Measurements from ENCODE around the gene GNAS.

GNAS gene

DNA sequence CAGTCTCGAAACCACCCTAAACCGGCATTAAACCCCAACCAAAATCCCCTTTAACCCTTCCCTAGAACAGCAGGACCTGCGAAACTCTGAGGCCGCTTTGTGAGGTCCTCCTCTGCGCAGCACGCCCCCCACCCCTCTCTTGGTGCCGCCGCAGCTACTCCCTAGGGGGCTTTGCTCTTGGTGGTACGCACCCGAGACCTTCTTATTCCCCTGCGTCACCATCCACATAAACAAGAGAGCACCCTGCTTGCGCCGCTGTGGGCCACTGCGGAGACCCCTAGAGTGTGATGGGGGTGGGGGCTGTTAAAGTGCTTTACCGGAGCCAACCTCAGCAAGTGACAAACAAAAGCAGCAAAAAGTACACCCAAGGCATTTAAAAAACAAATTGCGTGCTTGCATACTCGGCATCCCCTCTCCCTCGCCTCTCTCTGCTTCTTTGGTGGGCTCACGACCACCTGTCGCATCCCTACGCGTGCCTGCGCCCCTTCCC lies 502 bp upstream of the GNAS start:
- in situ Hi-C loops (cut with HindIII; ENCODE audit: low sequenced_read_pairs), result loop anchor here (25.0 kb wide), 1 partner anchor 610 kb away; no protein-coding TSS in a partner anchor

DNA sequence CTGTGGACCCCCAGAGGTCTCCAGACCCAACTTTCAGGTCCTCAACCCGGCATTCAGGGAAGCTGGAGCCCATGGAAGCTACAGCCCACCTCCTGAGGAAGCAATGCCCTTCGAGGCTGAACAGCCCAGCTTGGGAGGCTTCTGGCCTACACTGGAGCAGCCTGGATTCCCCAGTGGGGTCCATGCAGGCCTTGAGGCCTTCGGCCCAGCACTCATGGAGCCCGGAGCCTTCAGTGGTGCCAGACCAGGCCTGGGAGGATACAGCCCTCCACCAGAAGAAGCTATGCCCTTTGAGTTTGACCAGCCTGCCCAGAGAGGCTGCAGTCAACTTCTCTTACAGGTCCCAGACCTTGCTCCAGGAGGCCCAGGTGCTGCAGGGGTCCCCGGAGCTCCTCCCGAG lies 950 bp downstream of the GNAS start:
- in situ Hi-C loops (cut with HindIII; ENCODE audit: low sequenced_read_pairs), result loop anchor here (25.0 kb wide), 1 partner anchor 609 kb away; no protein-coding TSS in a partner anchor

DNA sequence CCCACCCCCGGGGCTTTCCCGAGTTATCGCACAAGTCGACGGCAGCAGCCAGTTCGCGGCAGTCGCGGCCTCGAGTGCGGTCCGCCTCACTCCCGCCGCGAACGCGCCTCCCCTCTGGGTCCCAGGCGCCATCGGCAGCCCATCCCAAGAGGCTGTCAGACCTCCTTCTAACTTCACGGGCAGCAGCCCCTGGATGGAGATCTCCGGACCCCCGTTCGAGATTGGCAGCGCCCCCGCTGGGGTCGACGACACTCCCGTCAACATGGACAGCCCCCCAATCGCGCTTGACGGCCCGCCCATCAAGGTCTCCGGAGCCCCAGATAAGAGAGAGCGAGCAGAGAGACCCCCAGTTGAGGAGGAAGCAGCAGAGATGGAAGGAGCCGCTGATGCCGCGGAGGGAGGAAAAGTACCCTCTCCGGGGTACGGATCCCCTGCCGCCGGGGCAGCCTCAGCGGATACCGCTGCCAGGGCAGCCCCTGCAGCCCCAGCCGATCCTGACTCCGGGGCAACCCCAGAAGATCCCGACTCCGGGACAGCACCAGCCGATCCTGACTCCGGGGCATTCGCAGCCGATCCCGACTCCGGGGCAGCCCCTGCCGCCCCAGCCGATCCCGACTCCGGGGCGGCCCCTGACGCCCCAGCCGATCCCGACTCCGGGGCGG lies 1.6 kb downstream of the GNAS start:
- in situ Hi-C loops (cut with HindIII; ENCODE audit: low sequenced_read_pairs), result loop anchor here (25.0 kb wide), 1 partner anchor 608 kb away; no protein-coding TSS in a partner anchor

DNA sequence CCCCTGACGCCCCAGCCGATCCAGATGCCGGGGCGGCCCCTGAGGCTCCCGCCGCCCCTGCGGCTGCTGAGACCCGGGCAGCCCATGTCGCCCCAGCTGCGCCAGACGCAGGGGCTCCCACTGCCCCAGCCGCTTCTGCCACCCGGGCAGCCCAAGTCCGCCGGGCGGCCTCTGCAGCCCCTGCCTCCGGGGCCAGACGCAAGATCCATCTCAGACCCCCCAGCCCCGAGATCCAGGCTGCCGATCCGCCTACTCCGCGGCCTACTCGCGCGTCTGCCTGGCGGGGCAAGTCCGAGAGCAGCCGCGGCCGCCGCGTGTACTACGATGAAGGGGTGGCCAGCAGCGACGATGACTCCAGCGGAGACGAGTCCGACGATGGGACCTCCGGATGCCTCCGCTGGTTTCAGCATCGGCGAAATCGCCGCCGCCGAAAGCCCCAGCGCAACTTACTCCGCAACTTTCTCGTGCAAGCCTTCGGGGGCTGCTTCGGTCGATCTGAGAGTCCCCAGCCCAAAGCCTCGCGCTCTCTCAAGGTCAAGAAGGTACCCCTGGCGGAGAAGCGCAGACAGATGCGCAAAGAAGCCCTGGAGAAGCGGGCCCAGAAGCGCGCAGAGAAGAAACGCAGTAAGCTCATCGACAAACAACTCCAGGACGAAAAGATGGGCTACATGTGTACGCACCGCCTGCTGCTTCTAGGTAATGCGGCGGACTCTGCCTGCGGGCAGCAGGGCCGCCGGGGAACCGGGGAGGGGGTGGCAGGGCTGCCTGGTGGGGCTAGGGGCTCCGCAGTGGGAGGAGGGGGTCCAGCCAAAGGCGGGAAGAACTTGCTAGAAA lies 2.3 kb downstream of the GNAS start:
- in situ Hi-C loops (cut with HindIII; ENCODE audit: low sequenced_read_pairs), result loop anchor here (25.0 kb wide), 1 partner anchor 607 kb away; no protein-coding TSS in a partner anchor

DNA sequence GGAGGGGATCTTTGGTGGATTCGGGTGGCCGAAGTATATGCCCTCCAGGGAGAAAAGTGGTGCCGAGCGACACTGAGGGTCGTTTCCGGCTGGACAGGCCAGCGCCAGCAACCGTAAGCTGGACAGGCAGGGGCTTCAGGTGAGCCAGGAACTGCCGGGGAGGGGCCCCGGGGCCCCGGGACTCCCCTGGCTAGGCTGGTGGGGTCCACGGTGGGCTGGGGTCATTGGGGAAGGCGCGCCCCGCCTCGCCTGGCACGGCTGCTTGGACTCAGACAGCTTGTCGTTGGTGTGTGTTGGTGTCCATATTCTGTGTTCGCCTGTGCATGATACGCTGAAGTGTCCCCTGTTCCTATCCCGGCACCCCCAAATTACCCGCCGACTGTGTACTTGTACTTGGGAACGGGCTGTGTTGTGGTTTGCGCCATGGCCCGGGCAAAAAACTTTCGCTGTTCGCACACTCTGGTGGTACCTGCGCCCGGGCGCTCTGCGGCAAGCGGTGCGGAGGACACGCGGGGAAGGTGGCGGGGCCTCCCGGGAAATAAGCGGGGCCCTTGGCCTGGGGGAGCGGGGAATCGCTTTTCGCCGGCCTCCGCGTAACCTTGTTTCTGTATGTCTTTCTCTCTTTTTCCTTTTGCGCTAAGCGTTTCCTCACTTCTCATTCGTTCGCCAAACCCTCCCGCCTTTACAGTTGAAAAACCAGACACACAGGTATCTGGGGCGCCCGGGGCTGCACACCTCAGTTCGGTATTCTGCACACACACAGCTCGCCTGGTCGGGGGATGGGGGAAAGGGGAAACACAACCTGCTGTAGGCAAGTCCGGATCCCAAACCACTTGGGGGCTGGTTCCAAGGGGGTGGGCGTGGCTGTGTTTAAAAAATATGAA lies 3.2 kb downstream of the GNAS start:
- in situ Hi-C loops (cut with HindIII; ENCODE audit: low sequenced_read_pairs), result loop anchor here (25.0 kb wide), 1 partner anchor 607 kb away; no protein-coding TSS in a partner anchor

DNA sequence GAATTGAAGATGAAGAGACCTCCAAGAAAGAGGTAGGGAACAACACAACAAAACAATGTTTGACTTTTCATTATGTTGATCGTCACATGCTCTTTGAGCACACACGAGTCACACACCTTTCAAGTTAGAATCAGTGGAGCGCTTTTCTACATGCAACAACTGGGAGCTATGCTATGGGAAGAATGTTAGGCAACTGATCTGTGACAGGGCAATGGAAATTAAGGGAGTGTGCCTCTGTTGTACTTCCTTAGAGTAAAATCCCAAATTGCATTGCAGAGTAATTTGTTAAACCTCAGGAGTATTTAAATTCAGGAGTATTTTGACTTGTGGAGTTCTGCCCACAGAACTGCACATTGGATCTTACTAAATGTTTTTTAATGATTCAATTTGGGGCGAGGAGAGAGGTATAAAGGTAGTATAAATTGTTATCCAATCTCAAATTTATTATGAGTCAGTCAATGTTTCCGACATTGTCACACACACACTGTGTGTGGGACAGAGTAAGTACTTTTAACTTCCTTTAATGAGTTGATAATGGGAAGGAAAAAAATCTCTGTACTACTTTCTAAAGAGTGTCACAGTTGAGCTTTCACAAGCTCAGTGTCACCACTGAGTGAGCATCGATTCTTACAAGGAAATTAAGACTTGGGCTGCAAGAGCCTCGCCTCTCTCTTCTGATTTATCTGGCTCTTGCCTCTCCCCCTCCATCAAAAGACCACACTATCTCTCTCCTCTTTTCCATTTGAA lies 10.7 kb downstream of the GNAS start:
- in situ Hi-C loops (cut with HindIII; ENCODE audit: low sequenced_read_pairs), result loop anchor here (25.0 kb wide), 1 partner anchor 599 kb away; no protein-coding TSS in a partner anchor

DNA sequence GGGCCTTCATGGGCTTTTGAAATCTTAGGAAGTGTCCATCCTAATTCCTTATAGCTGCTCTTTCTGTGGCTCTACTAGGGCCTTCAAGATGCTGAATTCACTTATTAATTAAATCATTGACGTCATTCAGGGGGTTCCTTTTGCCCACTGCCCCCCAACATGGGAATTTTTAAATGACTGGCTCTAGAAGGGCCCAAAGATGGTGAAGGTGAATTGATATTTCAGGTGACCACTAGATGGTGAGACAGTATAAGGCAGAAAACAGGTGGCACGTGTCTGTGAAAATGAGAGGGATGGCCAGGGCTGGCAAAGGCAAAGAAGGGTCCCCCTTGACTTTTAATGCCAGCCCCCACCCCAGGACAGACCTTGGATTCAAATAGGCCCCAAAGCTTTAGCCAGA lies 11.8 kb downstream of the GNAS start:
- in situ Hi-C loops (cut with HindIII; ENCODE audit: low sequenced_read_pairs), result loop anchor here (25.0 kb wide), 1 partner anchor 598 kb away; no protein-coding TSS in a partner anchor

DNA sequence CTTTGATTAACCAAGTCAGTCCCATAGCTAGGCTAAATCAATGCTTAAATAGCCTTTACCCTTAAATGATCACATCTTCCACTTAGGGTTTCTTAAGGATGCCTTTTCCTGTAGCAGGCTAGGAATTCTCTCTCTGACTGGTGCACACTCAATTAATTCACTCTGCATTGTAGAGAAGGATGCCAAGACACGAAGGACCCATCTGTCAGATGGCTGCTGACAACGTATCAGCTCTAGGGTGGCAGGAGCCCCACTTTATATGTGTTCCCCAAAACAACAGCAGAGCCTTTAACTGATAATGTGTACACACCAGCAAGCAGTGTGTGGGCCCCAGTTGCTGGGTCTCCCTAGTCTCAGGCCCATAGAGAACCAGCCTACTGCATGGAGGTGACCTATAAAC lies 13.3 kb downstream of the GNAS start:
- in situ Hi-C loops (cut with HindIII; ENCODE audit: low sequenced_read_pairs), result loop anchor here (25.0 kb wide), 1 partner anchor 596 kb away; no protein-coding TSS in a partner anchor

DNA sequence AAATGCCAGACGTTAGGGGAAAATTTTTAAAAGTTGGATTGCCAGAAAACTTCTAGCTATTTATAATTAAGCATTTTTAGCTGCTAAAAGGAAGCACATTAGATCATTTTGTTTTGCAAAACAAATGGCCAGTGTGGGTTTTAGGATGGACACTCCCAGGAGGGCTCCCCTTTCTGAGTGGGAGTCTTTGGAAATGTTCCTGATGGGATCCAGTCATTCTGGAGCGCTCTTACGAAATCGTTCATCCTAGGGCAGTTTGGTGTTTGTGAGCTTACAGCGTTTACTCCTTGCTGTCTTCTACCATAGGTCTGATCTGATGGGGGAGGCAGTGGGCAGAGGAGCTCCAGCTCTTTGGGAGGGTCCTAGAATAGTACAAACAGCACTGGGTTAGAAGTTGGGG lies 14.7 kb downstream of the GNAS start:
- in situ Hi-C loops (cut with HindIII; ENCODE audit: low sequenced_read_pairs), result loop anchor here (25.0 kb wide), 1 partner anchor 595 kb away; no protein-coding TSS in a partner anchor

DNA sequence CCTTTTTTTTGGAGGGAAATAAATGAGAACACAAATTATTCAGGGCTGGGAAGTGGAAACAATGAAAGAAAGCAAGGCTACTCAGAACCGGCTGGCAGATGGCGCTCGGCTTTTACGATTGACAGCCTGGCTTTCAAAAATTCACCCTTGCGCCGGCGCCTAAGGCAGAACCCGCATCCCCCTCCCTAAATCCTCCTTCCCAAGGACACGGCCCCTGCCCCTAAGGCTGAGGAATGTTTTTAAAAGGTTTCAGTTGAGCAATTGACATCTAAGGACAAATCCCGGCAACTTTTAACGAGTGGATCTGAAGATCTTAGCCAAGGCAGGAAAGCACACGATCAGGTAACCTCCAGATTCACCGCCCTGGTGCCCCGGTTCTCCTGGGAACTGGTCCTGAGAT lies 16.3 kb downstream of the GNAS start:
- in situ Hi-C loops (cut with HindIII; ENCODE audit: low sequenced_read_pairs), result loop anchor here (25.0 kb wide), 1 partner anchor 594 kb away; no protein-coding TSS in a partner anchor

DNA sequence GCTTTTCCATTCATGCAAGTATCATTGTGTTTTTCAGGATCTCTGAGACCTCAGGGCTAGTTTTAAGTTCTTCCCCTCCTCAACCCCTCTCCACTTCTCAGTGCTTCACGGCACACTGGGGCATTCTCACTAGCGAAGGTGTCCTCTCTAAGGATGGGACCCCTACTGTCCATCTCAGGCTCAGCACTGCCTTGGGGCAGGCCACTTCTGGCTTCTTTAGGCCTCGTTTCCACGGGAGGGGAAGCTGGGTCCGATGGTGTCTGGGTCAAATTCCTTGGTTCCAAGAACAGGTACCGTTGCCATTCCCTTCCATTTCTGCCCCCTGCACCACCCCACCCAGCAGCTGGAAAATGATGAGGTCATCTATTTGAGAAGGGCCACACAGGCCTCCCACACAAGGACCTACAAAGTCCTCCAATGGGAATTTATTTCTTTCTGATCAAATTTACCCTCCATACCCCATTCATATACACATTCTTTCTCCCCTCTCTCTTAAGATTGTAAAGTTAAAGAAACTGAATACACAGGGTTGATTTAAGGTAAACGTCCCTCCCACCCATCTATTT lies 17.2 kb downstream of the GNAS start:
- in situ Hi-C loops (cut with HindIII; ENCODE audit: low sequenced_read_pairs), result loop anchor here (25.0 kb wide), 1 partner anchor 593 kb away; no protein-coding TSS in a partner anchor

DNA sequence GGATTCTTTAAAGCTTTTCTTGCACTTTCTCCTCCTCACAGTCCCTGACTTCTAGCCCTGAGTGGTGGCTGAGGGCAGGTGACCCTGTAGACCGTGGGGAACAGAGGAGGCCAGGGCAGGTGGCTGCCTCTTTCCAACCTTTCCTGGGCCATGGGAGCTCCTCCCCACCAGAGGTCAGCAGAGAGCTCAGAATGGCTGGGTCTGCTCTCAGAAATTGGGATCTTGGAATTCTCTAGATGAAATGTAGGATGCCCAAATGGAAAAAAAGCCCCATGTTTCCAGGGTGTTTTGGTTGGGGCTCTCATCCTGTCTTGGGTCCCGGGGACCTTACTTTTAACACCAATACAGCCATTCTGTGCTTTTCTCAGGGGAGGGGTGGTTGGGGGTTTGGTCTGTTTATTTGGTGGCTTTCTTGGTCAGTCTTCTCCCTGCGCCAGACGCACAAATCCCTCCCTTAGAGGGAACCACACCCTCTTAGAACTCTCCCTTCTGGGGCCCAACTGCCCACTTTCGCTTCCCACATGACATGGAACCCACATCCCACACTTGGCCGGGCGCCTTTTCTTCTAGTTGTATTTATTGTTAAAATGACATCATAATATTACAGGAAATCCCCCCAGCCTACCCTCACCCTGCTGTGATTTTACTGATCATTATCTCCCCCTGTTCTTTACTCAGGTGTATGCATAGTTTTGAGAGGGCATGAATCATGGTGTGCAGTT lies 17.9 kb downstream of the GNAS start:
- in situ Hi-C loops (cut with HindIII; ENCODE audit: low sequenced_read_pairs), result loop anchor here (25.0 kb wide), 1 partner anchor 592 kb away; no protein-coding TSS in a partner anchor

DNA sequence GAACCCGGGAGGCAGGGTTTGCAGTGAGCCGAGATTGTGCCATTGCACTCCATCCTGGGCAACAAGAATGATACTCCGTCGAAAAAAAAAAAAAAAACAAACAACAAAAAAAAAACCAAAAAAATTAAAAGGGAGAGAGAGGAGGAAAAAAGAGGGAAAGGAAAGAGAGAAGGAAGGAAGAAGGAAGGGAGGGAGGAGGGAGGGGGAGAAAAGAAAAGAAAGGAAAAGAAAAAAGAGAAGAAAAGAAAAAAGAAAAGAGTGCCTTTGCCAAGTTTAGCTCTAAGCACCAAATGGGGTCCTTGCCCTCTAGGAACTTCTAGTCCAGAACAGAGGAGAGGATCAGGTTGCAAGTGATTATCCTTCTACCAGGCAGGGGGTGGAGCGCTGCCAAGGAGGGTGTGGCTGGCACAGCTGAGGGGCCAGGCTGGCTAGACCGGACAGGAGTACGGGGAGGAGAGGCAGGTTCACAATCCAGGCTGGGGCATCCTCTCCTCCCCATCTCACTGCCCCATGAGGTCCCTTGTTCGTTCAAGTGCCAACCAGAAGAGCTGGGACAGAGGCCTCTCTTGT lies 19.1 kb downstream of the GNAS start:
- in situ Hi-C loops (cut with HindIII; ENCODE audit: low sequenced_read_pairs), result loop anchor here (25.0 kb wide), 1 partner anchor 591 kb away; no protein-coding TSS in a partner anchor

DNA sequence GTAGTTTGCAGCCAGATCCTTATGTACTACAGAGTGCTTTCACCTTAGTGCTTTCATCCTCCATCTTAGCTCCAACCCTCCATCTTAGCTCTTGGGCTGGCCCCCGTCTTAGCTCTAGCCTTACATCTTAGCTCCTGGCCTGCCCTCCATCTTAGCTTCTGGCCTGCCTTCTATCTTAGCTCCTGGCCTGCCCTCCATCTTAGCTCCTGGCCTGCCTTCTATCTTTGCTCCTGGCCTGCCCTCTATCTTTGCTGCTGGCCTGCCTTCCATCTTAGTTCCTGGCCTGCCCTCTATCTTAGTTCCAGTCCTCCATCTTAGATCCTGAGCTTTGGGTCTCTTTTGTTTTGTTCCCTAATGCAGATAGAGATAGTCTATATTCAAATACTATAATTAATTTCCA lies 22.0 kb downstream of the GNAS start:
- in situ Hi-C loops (cut with HindIII; ENCODE audit: low sequenced_read_pairs), result loop anchor here (25.0 kb wide), 1 partner anchor 588 kb away; no protein-coding TSS in a partner anchor

DNA sequence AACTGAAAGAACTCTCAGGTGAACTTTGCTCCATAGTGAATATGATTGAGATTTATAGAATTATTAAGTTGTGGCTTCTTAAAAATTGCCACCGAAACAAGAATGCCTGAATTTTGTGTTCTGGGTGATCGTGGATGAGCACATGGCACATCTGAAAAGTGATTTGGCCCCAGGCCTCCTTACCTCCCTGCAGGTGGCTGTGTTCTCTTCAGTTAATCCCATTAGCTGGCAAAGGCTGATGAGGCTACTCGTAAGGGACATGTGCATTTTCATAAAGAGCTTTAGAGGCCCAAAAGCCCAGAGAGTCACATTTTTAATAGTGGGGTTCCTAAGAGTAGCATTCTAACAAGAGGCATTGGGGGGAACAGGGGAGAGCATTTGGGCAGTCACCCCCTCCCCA lies 22.6 kb downstream of the GNAS start:
- in situ Hi-C loops (cut with HindIII; ENCODE audit: low sequenced_read_pairs), result no loop called here

DNA sequence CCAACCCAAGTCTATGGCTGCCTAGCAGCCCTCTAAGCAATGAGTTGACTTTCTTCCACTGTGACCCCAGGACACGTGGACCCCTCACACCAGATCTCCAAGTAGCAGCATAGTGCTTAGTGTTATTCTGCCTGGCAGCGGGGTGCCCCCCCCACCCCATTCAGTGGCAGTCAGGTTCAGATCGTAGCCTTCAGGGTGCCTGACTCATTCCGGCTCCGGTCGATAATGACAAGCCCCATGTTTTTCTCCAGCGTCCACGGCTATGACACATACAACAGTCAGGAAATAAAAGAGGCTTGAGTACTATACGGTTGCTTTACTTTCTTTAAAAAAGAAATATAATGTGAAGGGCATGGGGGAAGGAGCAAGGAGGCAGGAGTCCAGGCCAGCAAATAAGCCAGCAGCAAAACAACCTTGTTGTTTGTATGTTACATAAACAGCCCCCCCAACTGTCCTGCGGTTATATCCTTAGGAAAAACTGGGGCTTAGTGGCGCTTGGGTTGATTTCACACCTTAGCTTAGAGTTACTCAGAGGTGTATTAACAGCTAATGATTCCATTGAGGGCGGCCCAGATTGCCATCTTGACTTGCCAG lies 23.1 kb downstream of the GNAS start:
- in situ Hi-C loops (cut with HindIII; ENCODE audit: low sequenced_read_pairs), result no loop called here

DNA sequence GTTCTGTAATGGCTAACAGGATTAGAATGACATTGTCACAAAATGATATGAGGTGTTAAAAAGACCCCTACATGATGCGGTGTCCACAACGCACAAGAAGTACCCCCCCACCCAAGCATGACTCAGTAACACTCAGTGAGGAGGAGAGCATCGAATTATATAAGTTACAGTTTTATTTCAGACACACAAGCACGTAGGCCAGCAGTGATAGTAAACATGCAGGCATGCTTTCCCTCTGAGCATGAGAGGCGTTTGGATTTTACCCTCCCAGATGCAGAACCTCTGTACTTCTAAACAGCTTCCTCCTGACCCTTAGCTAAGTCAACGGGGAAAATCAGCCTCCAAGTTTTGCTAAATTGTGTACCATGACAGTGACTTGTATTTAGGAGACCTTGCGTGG lies 23.9 kb downstream of the GNAS start:
- in situ Hi-C loops (cut with HindIII; ENCODE audit: low sequenced_read_pairs), result no loop called here

Data from DLD1 (cell line).